Glutamatergic neuron (in vitro differentiated cells): ENCODE results near the gene PCGF5. TPM values are rescaled to one million over a fixed set of nuclear protein-coding genes. Genes with fewer than 3 reads are reported as not detected.

Experiments used
- DNase-seq: peaks from one replicate; pipeline ENCODE4 v3.0.0; 2022
- H3K27ac Mint-ChIP-seq: one replicate; pipeline ENCODE4 v1.8.0; 2020; ENCODE audit warnings: mild to moderate bottlenecking, mixed read lengths, inconsistent platforms; ENCODE audit not compliant: unreplicated experiment
- H3K27me3 Mint-ChIP-seq: one replicate; pipeline ENCODE4 v1.8.0; 2020; ENCODE audit warnings: mild to moderate bottlenecking, moderate library complexity, mixed read lengths, inconsistent platforms; ENCODE audit not compliant: unreplicated experiment
- H3K36me3 Mint-ChIP-seq: one replicate; pipeline ENCODE4 v1.8.0; 2020; ENCODE audit warnings: mild to moderate bottlenecking, mixed read lengths, inconsistent platforms; ENCODE audit not compliant: unreplicated experiment
- H3K4me1 Mint-ChIP-seq: one replicate; pipeline ENCODE4 v1.8.0; 2020; ENCODE audit warnings: mild to moderate bottlenecking, low read depth, mixed read lengths, inconsistent platforms; ENCODE audit not compliant: unreplicated experiment
- H3K4me3 Mint-ChIP-seq: one replicate; pipeline ENCODE4 v1.8.0; 2020; ENCODE audit warnings: mild to moderate bottlenecking, mixed read lengths, inconsistent platforms; ENCODE audit not compliant: unreplicated experiment
- H3K9me3 Mint-ChIP-seq: one replicate; pipeline ENCODE4 v1.8.0; 2020; ENCODE audit warnings: mild to moderate bottlenecking, moderate library complexity, mixed read lengths, inconsistent platforms; ENCODE audit not compliant: unreplicated experiment
- CTCF ChIP-seq: fragments of 200-600 bp; sonication (generic); IDR thresholded peaks from one replicate; pipeline ENCODE4 v1.5.0; 2021; ENCODE audit not compliant: partially characterized antibody, unreplicated experiment
- total RNA-seq: library from RNA; stranded (reverse); fragmentation: NEBNext Ultra II Directional; extraction: Animal tissue kit (Norgen Biotek cat#: 25700); gene quantifications from one replicate; pipeline ENCODE4 v1.2.1, GENCODE V29; 2021; ENCODE audit not compliant: unreplicated experiment

PCGF5 gene
- total RNA-seq, 1 donor from 2014 or later, result 3.0 TPM

- Mint-ChIP-seq H3K27ac (no peak overlapping the region), H3K4me1 (no peaks in the 10 kb centered on the region), H3K9me3 (no peaks in the 10 kb centered on the region), H3K4me3 (no peak overlapping the region), H3K27me3 (no peaks in the 10 kb centered on the region), H3K36me3 (no peaks in the 10 kb centered on the region)
- TF ChIP-seq CTCF, result no peak
- no peak for DNase-seq
These were observed 24.0 kb upstream of the PCGF5 start for GRCh38 chr10:91196268-91197048.

- Mint-ChIP-seq H3K27ac (no peak overlapping the region), H3K4me3 (no peak overlapping the region), H3K27me3 (no peaks in the 10 kb centered on the region), H3K9me3 (no peaks in the 10 kb centered on the region), H3K36me3 (no peaks in the 10 kb centered on the region), H3K4me1 (no peaks in the 10 kb centered on the region)
- TF ChIP-seq CTCF, result no peak
- no peak for DNase-seq
These were observed 23.3 kb upstream of the PCGF5 start for GRCh38 chr10:91197127-91197526.

GRCh38 chr10:91198781-91199180, 21.7 kb upstream of the PCGF5 start:
- DNase-seq, result no peak
- Mint-ChIP-seq H3K27ac (no peak overlapping the region), H3K36me3 (no peaks in the 10 kb centered on the region), H3K9me3 (no peaks in the 10 kb centered on the region), H3K4me3 (no peak overlapping the region), H3K27me3 (no peaks in the 10 kb centered on the region), H3K4me1 (no peaks in the 10 kb centered on the region)
- no peak for TF ChIP-seq CTCF

- Mint-ChIP-seq H3K4me3 (no peak overlapping the region), H3K27me3 (no peaks in the 10 kb centered on the region), H3K27ac (no peak overlapping the region), H3K9me3 (peaks cover 2% of the 10 kb centered on the region), H3K36me3 (no peaks in the 10 kb centered on the region), H3K4me1 (no peaks in the 10 kb centered on the region)
- no peak for DNase-seq
- no peak for TF ChIP-seq CTCF
These were observed 19.9 kb upstream of the PCGF5 start for GRCh38 chr10:91200314-91201212.
